Measurements from ENCODE around the gene URM1.

GRCh38 chr9:128365525-128365924 is 5.6 kb upstream of the URM1 start:
- TF ChIP-seq CTCF (IDR thresholded peaks at IDR 0.05) (no peak), ZFX (IDR thresholded peaks at IDR 0.05; ENCODE audit: borderline replicate concordance) (no peak)

All from 22Rv1 (cell line).